ENCODE measurements around the gene SPTLC3.

DNA sequence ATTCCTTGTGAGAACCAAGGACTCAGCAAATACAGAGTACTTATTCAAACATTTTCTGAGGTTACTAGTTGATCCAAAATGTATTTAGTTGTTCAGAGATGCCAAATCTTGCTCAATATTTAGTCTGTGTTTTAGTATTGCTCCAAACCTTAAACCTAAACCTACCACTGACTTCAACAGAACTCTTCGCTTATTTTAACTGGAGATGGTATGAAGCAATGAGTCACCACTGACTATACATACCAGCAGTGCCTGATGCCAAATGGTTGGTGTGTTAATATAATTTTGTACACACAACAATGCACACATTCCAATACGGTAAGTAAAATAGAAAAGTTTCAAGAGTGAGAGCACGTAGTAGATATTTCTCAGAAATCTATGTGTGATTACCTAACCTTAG is 1.9 kb upstream of the SPTLC3 start:
- no peak for TF ChIP-seq POLR2A (IDR thresholded peaks at IDR 0.05)
- TF ChIP-seq, protein P1, sequence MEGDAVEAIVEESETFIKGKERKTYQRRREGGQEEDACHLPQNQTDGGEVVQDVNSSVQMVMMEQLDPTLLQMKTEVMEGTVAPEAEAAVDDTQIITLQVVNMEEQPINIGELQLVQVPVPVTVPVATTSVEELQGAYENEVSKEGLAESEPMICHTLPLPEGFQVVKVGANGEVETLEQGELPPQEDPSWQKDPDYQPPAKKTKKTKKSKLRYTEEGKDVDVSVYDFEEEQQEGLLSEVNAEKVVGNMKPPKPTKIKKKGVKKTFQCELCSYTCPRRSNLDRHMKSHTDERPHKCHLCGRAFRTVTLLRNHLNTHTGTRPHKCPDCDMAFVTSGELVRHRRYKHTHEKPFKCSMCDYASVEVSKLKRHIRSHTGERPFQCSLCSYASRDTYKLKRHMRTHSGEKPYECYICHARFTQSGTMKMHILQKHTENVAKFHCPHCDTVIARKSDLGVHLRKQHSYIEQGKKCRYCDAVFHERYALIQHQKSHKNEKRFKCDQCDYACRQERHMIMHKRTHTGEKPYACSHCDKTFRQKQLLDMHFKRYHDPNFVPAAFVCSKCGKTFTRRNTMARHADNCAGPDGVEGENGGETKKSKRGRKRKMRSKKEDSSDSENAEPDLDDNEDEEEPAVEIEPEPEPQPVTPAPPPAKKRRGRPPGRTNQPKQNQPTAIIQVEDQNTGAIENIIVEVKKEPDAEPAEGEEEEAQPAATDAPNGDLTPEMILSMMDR (IDR thresholded peaks at IDR 0.05) = no peak

Measured in adrenal gland (tissue), 5 donors.